ENCODE measurements around the gene CSF2RB. TPM values are rescaled to one million over a fixed set of nuclear protein-coding genes. Genes with fewer than 3 reads are reported as not detected.

CSF2RB gene
- total and polyA plus RNA-seq, 2 of the 13 experiments (the other 11 are each of a cell fraction or from before 2014, with no cell fraction given) = not detected

- Histone ChIP-seq H3K4me2 (ENCODE audit: low read depth, low read length) (peak overlapping the region; percentile 96), H3K27ac (ENCODE audit: extremely low read length, insufficient read depth, low read length) (no peak overlapping the region), H4K20me1 (ENCODE audit: insufficient read depth, low read length) (no peaks in the 10 kb centered on the region), H3K27me3 (ENCODE audit: control insufficient read depth in 1 of 2, insufficient read depth in 2 of 2, low read length in 2 of 2) (peaks cover 0 to 13% of the 10 kb centered on the region in 2 experiments; a peak in 2 of 5 replicates), H3K79me2 (ENCODE audit: insufficient read depth, low read length) (no peaks in the 10 kb centered on the region), H3K4me3 (replicated peaks in 1 of 3; ENCODE audit: insufficient read depth in 1 of 3, low read depth in 2 of 3, low read length in 3 of 3) (peak overlapping the region; percentile 38 to 65 (median 55)), H3K9me3 (ENCODE audit: low read length) (no peaks in the 10 kb centered on the region), H3K4me1 (ENCODE audit: insufficient read depth, low read length) (peaks cover 6% of the 10 kb centered on the region; the same call in 1 of the 2 replicates), H3K9ac (ENCODE audit: insufficient read depth, low read depth, low read length) (no peak overlapping the region), H3K36me3 (replicated peaks in 1 of 2; ENCODE audit: control insufficient read depth in 1 of 2, insufficient read depth in 2 of 2, low read length in 2 of 2) (no peaks in the 10 kb centered on the region), H2AFZ (ENCODE audit: low read length) (peak overlapping the region; percentile 66)
- DNase-seq (ENCODE audit: low spot score) (peak; percentile 41), ATAC-seq (peak; percentile 96), FAIRE-seq (no peak)
- POLR2A ChIA-PET = interaction anchor here (1.1 to 1.5 kb wide), 2 partner anchors 41 to 55 kb away, joined by 4 to 6 read pairs; partner anchors contain the start of gene TST
- intact Hi-C loops (cut with micrococcal nuclease; ENCODE audit: unreplicated experiment) (loop anchor here (5.0 kb wide), 1 partner anchor 195 kb away; no protein-coding TSS in a partner anchor), in situ Hi-C loops (cut with HindIII; ENCODE audit: extremely low pct_ligation_motif_present, low pct_unique_long_range_greater_than_20kb) (loop anchor here (10.0 kb wide), 1 partner anchor 123 kb away; no protein-coding TSS in a partner anchor)
- 8% methylated on average over 7 of the region's 13 CpGs for WGBS (ENCODE audit: low lambda C conversion rate)
- CTCF ChIA-PET (ENCODE audit: low intra/inter-chr PET ratio, low total read pairs) = interaction anchor here (1.2 to 2.2 kb wide), 4 partner anchors 9 to 220 kb away, joined by 4 to 11 read pairs (median 6); no protein-coding TSS in a partner anchor
- BruUV-seq (replicated peaks) = no TSS peak
- TF ChIP-seq IRF2 (CRISPR knock-in tag; IDR thresholded peaks at IDR 0.05) (0 out of 2 replicates have a peak, but pooled peaks have one; percentile 42), THAP11 (CRISPR knock-in tag; IDR thresholded peaks at IDR 0.05) (peak; percentile 20; the same call in 1 of the 2 replicates), ZGPAT (CRISPR knock-in tag; IDR thresholded peaks at IDR 0.05) (no peak), SOX6 (IDR thresholded peaks at IDR 0.05) (no peak), SOX6 (CRISPR knock-in tag; IDR thresholded peaks at IDR 0.05) (0 out of 2 replicates have a peak, but pooled peaks have one; percentile 22), ZNF746 (CRISPR knock-in tag; IDR thresholded peaks at IDR 0.05) (no peak), HNRNPLL (IDR thresholded peaks at IDR 0.05; ENCODE audit: low read depth, low read length, poor library complexity, severe bottlenecking) (peak; percentile 46), ZNF180 (CRISPR knock-in tag; IDR thresholded peaks at IDR 0.05; ENCODE audit: borderline replicate concordance, low read depth) (no peak), ZNF367 (CRISPR knock-in tag; IDR thresholded peaks at IDR 0.05; ENCODE audit: borderline replicate concordance) (no peak), KDM5B (CRISPR knock-in tag; IDR thresholded peaks at IDR 0.05; ENCODE audit: borderline replicate concordance) (0 out of 2 replicates have a peak, but pooled peaks have one; percentile 22), ZNF687 (CRISPR knock-in tag; IDR thresholded peaks at IDR 0.05) (peak; percentile 77), TRIM22 (IDR thresholded peaks at IDR 0.05) (no peak), E2F2 (CRISPR knock-in tag; IDR thresholded peaks at IDR 0.05; ENCODE audit: borderline replicate concordance) (no peak), NCOA1 (CRISPR knock-in tag; IDR thresholded peaks at IDR 0.05) (no peak), BRF2 (CRISPR knock-in tag; IDR thresholded peaks at IDR 0.05) (no peak)
Measured at GRCh38 chr22:36977401-36977861, 64.0 kb downstream of the CSF2RB start.

All from HepG2 (cell line).